GM12891 (cell line): ENCODE results near the gene ZNF132.

Source experiments
- PAX5 ChIP-seq: IDR thresholded peaks from 2 replicates; pipeline ENCODE4 v1.6.1; 2011; ENCODE audit warnings: low read length, moderate library complexity, mild to moderate bottlenecking; ENCODE audit not compliant: insufficient read depth, severe bottlenecking
- POLR2A ChIP-seq: IDR thresholded peaks from 2 replicates; pipeline ENCODE4 v1.6.1; 2011; ENCODE audit warnings: low read depth, low read length, control low read depth
- POLR2AphosphoS5 ChIP-seq: IDR thresholded peaks from 2 replicates; pipeline ENCODE4 v1.6.1; 2011; ENCODE audit warnings: low read depth, low read length, control low read depth
- POU2F2 ChIP-seq: IDR thresholded peaks from 2 replicates; pipeline ENCODE4 v1.6.1; 2011; ENCODE audit warnings: low read depth, mild to moderate bottlenecking, control low read depth, low read length, moderate library complexity
- SPI1 ChIP-seq: IDR thresholded peaks from 2 replicates; pipeline ENCODE4 v1.6.1; 2011; ENCODE audit warnings: low read depth, low read length, control low read depth
- TAF1 ChIP-seq: IDR thresholded peaks from 2 replicates; pipeline ENCODE4 v1.6.1; 2011; ENCODE audit warnings: low read depth, low read length, control low read depth

GRCh38 chr19:58480481-58480830 is 40.5 kb upstream of the ZNF132 start:
- no peak for TF ChIP-seq POLR2A
- no peak for TF ChIP-seq POLR2AphosphoS5
- TF ChIP-seq SPI1, result no peak
- no peak for TF ChIP-seq TAF1
- no peak for TF ChIP-seq PAX5
- TF ChIP-seq POU2F2, result no peak
